Measurements from ENCODE around the gene TM9SF4.

- TF ChIP-seq CTCF (IDR thresholded peaks at IDR 0.05; ENCODE audit: control extremely low read depth in 1 of 3, insufficient read depth in 1 of 3, low read depth in 1 of 3, low read length in 3 of 3) (no peak), CEBPB (IDR thresholded peaks at IDR 0.05; ENCODE audit: low read depth, low read length) (no peak), PHF8 (conservative IDR thresholded peaks at IDR 0.05; ENCODE audit: low read depth, low read length) (no peak), NRF1 (IDR thresholded peaks at IDR 0.05; ENCODE audit: low read depth, low read length) (no peak), NANOG (IDR thresholded peaks at IDR 0.05; ENCODE audit: insufficient read depth, low read depth, low read length, poor library complexity, severe bottlenecking) (no peak), SRF (IDR thresholded peaks at IDR 0.05; ENCODE audit: low read depth, low read length) (no peak), POLR2A (IDR thresholded peaks at IDR 0.05; ENCODE audit: control extremely low read depth in 1 of 2, low read depth in 2 of 2, low read length in 2 of 2) (peak in 1 of 2 experiments; percentile 33; a peak in 1 of 3 replicates), CHD7 (IDR thresholded peaks at IDR 0.05; ENCODE audit: insufficient replicate concordance, low read length) (no peak), TEAD4 (IDR thresholded peaks at IDR 0.05; ENCODE audit: low read depth, low read length) (no peak), SIN3A (conservative IDR thresholded peaks at IDR 0.05 in 1 of 2, IDR thresholded peaks at IDR 0.05 in 1 of 2; ENCODE audit: low read depth in 1 of 2, low read length in 2 of 2) (no peak), GABPA (IDR thresholded peaks at IDR 0.05; ENCODE audit: borderline replicate concordance, insufficient read depth, low read length) (no peak), KDM1A (IDR thresholded peaks at IDR 0.05; ENCODE audit: borderline replicate concordance, low read length) (no peak), EGR1 (IDR thresholded peaks at IDR 0.05; ENCODE audit: borderline replicate concordance, low read depth, low read length) (no peak), RAD21 (IDR thresholded peaks at IDR 0.05 in 1 of 2, conservative IDR thresholded peaks at IDR 0.05 in 1 of 2; ENCODE audit: low read depth in 2 of 2, low read length in 2 of 2) (no peak)
Observed at GRCh38 chr20:32111753-32112152, 2.2 kb downstream of the TM9SF4 start.

Measured in H1 (cell line).